IMR-90 (cell line): ENCODE data around the gene TRMT2A. TPM values are rescaled to one million over a fixed set of nuclear protein-coding genes. Genes with fewer than 3 reads are reported as not detected.
A peak's percentile ranks its signal among the peaks of the same experiment; 100 is the strongest.

Source experiments
- ATAC-seq: fragments of 200-7000 bp; cut with Tn5 transposase; 2 replicates; pipeline ENCODE4 v1.9.1; 2020; ENCODE audit warnings: low read depth, mild to moderate bottlenecking, moderate library complexity
- BruUV-seq: library from RNA; stranded (reverse); fragments of 400-500 nt; replicated peaks from 2 replicates; lab custom pipeline; 2021; lab: Mats Ljungman, UMichigan
- CTCF ChIA-PET: fragments of 300-600 bp; formaldehyde crosslinking; extraction: SDS; loops from one replicate; lab custom pipeline; 2021; ENCODE audit warnings: antibody characterized with exemption; lab: Yijun Ruan, JAX
- POLR2A ChIA-PET: fragments of 300-600 bp; sonication (Branson Sonifier 250); formaldehyde crosslinking; loops from one replicate; lab custom pipeline; 2022; ENCODE audit warnings: antibody characterized with exemption; ENCODE audit not compliant: unreplicated experiment; lab: Charles Lee
- DNase-seq: peaks from one replicate; pipeline ENCODE4 v3.0.0; 2013
- H2AFZ ChIP-seq: replicated peaks from 2 replicates; pipeline ENCODE3; 2013; ENCODE audit warnings: low read length, mild to moderate bottlenecking; ENCODE audit not compliant: poor library complexity
- H2AK5ac ChIP-seq: 2 replicates; pipeline ENCODE4 v1.6.1; 2013; ENCODE audit warnings: low read depth, low read length, inconsistent platforms
- H2AK9ac ChIP-seq: replicated peaks from 2 replicates; pipeline ENCODE3; 2013; ENCODE audit warnings: mild to moderate bottlenecking, low read depth, low read length, moderate library complexity; ENCODE audit not compliant: poor library complexity
- H2BK120ac ChIP-seq: 2 replicates; pipeline ENCODE4 v1.6.1; 2013; ENCODE audit warnings: low read depth, low read length, inconsistent platforms
- H2BK15ac ChIP-seq: 3 replicates; pipeline ENCODE4 v1.6.1; 2013; ENCODE audit warnings: low read depth, low read length, inconsistent platforms
- H2BK20ac ChIP-seq: 2 replicates; pipeline ENCODE4 v1.6.1; 2013; ENCODE audit warnings: low read depth, mild to moderate bottlenecking, inconsistent platforms, low read length, moderate library complexity
- H2BK5ac ChIP-seq: 2 replicates; pipeline ENCODE4 v1.6.1; 2013; ENCODE audit warnings: mild to moderate bottlenecking, low read depth, low read length, inconsistent platforms; ENCODE audit not compliant: poor library complexity, severe bottlenecking
- H3K14ac ChIP-seq: replicated peaks from 2 replicates; pipeline ENCODE4 v1.6.1; 2013; ENCODE audit warnings: low read depth, low read length, inconsistent platforms
- H3K18ac ChIP-seq: 2 replicates; pipeline ENCODE4 v1.6.1; 2013; ENCODE audit warnings: low read depth, low read length, control low read depth
- H3K23ac ChIP-seq: 2 replicates; pipeline ENCODE4 v1.6.1; 2013; ENCODE audit warnings: low read depth, low read length, inconsistent platforms
- H3K27ac ChIP-seq: 2 replicates; pipeline ENCODE4 v1.5.1; 2013; ENCODE audit warnings: mild to moderate bottlenecking, control low read depth, low read length; ENCODE audit not compliant: insufficient read depth
- H3K27me3 ChIP-seq: 2 replicates; pipeline ENCODE4 v1.6.1; 2013; ENCODE audit warnings: low read length; ENCODE audit not compliant: control insufficient read depth, insufficient read depth
- H3K36me3 ChIP-seq: 2 replicates; pipeline ENCODE4 v1.6.1; 2013; ENCODE audit warnings: low read length, mixed read lengths; ENCODE audit not compliant: control insufficient read depth, insufficient read depth
- H3K4ac ChIP-seq: 2 replicates; pipeline ENCODE4 v1.6.1; 2013; ENCODE audit warnings: low read depth, low read length, inconsistent platforms
- H3K4me1 ChIP-seq: 2 replicates; pipeline ENCODE4 v1.6.1; 2013; ENCODE audit warnings: low read length, mixed read lengths; ENCODE audit not compliant: control insufficient read depth, insufficient read depth
- H3K4me2 ChIP-seq: 2 replicates; pipeline ENCODE4 v1.6.1; 2013; ENCODE audit warnings: low read depth, mild to moderate bottlenecking, control low read depth, low read length, moderate library complexity
- H3K4me3 ChIP-seq: 2 replicates; pipeline ENCODE4 v1.5.1; 2013; ENCODE audit warnings: low read depth, mild to moderate bottlenecking, control low read depth, low read length, moderate library complexity; ENCODE audit not compliant: insufficient read depth
- H3K56ac ChIP-seq: 2 replicates; pipeline ENCODE4 v1.6.1; 2013; ENCODE audit warnings: low read length, inconsistent platforms; ENCODE audit not compliant: insufficient read depth; ENCODE audit errors: extremely low read depth
- H3K79me1 ChIP-seq, 2 experiments: 2 replicates each; pipeline ENCODE4 v1.6.1; 2013; ENCODE audit warnings: low read length in 2 of 2, inconsistent platforms in 1 of 2, low read depth in 1 of 2
- H3K9ac ChIP-seq: 2 replicates; pipeline ENCODE4 v1.6.1; 2013; ENCODE audit warnings: low read depth, low read length, control low read depth
- H3K9me1 ChIP-seq: 2 replicates; pipeline ENCODE4 v1.6.1; 2013; ENCODE audit warnings: low read length, inconsistent platforms; ENCODE audit not compliant: insufficient read depth
- H3K9me3 ChIP-seq: 2 replicates; pipeline ENCODE4 v1.6.1; 2013; ENCODE audit warnings: low read length; ENCODE audit not compliant: control insufficient read depth, insufficient read depth
- H4K20me1 ChIP-seq: 2 replicates; pipeline ENCODE4 v1.6.1; 2013; ENCODE audit warnings: low read length, inconsistent platforms; ENCODE audit not compliant: insufficient read depth
- H4K5ac ChIP-seq: 2 replicates; pipeline ENCODE4 v1.6.1; 2013; ENCODE audit warnings: mild to moderate bottlenecking, low read depth, low read length, control low read depth
- H4K8ac ChIP-seq, 2 experiments: 2 replicates each; pipeline ENCODE4 v1.6.1; 2013; ENCODE audit warnings: low read depth in 2 of 2, low read length in 2 of 2, control low read depth in 1 of 2, inconsistent platforms in 1 of 2
- H4K91ac ChIP-seq: 2 replicates; pipeline ENCODE4 v1.6.1; 2013; ENCODE audit warnings: low read depth, low read length, inconsistent platforms; ENCODE audit not compliant: insufficient read depth
- BHLHE40 ChIP-seq: fragments of 150-350 bp; IDR thresholded peaks from 2 replicates; pipeline ENCODE4 v1.6.1; 2016; ENCODE audit warnings: mild to moderate bottlenecking, low read depth, low read length
- CHD1 ChIP-seq: IDR thresholded peaks from 2 replicates; pipeline ENCODE4 v1.6.1; 2012; ENCODE audit warnings: low read depth, low read length, improper control_type of control experiment
- NFE2L2 ChIP-seq: fragments of 150-350 bp; IDR thresholded peaks from 2 replicates; pipeline ENCODE4 v1.6.1; 2016; ENCODE audit warnings: low read depth, mild to moderate bottlenecking, low read length
- POLR2A ChIP-seq: IDR thresholded peaks from 2 replicates; pipeline ENCODE4 v1.6.1; 2012; ENCODE audit warnings: mild to moderate bottlenecking, low read depth, low read length
- WGBS, 2 experiments: methylation state at CpG; one replicate each; pipeline versions ENCODE4 v1.1.5 to v1.1.7; 2013; ENCODE audit warnings: missing lambda C conversion rate in 2 of 2; ENCODE audit not compliant: insufficient read length in 1 of 2; ENCODE audit errors: extremely low coverage in 2 of 2; 5-methylcytosine and 5-hydroxymethylcytosine counted together
- dilution Hi-C: fragments of 300-500 bp; cut with HindIII; formaldehyde crosslinking; loops from one replicate; pipeline ENCODE4 v1.14.3; 2018; ENCODE audit warnings: low sequenced_read_pairs; ENCODE audit not compliant: unreplicated experiment
- in situ Hi-C: fragments of 300-500 bp; cut with MboI; formaldehyde crosslinking; loops from 3 replicates; pipeline ENCODE4 v1.14.3; 2019; ENCODE audit warnings: low sequenced_read_pairs, inconsistent platforms, mixed read lengths
- intact Hi-C: fragments of 100-400 bp; cut with micrococcal nuclease; formaldehyde crosslinking; loops from 2 replicates; pipeline ENCODE4 v1.10.0; 2022
- polyA plus RNA-seq, 3 experiments: library from polyadenylated mRNA; depleted of rRNA; stranded (reverse); fragments of >200 nt; gene quantifications; 2 replicates each; pipeline ENCODE4 v1.2.3, GENCODE V29; 2012; ENCODE audit warnings: low replicate concordance in 1 of 3
- total RNA-seq: library from RNA; depleted of rRNA; stranded (reverse); fragments of >200 nt; gene quantifications from 2 replicates; pipeline ENCODE4 v1.2.3, GENCODE V29; 2012

TRMT2A gene
- total and polyA plus RNA-seq, 2 of the 4 experiments (the other 2 are of a cell fraction), result 22.0 to 39.1 TPM

GRCh38 chr22:20130319-20130718, 13.3 kb upstream of the TRMT2A start:
- Histone ChIP-seq H2AFZ (peak overlapping the region; percentile 91), H4K5ac (no peak overlapping the region; the same call in 1 of the 2 replicates), H2AK9ac (peak overlapping the region; percentile 87), H3K9me3 (no peaks in the 10 kb centered on the region), H4K20me1 (peaks cover 35% of the 10 kb centered on the region), H2BK15ac (no peak overlapping the region), H3K27ac (no peak overlapping the region), H3K79me1 (peaks cover 3 to 33% of the 10 kb centered on the region in 2 experiments), H3K4me2 (no peak overlapping the region), H3K4me1 (peaks cover 9% of the 10 kb centered on the region), H3K27me3 (no peaks in the 10 kb centered on the region), H3K4me3 (no peak overlapping the region), H3K36me3 (peaks cover 24% of the 10 kb centered on the region), H3K23ac (no peak overlapping the region), H2BK120ac (no peak overlapping the region), H3K9ac (no peak overlapping the region), H3K4ac (no peak overlapping the region), H2BK5ac (no peak overlapping the region), H3K14ac (no peak overlapping the region), H3K56ac (no peak overlapping the region), H4K91ac (no peak overlapping the region), H2BK20ac (no peak overlapping the region), H3K9me1 (peaks cover 3% of the 10 kb centered on the region; the same call in 1 of the 2 replicates), H3K18ac (no peak overlapping the region), H2AK5ac (no peak overlapping the region), H4K8ac (peak overlapping the region in 1 of 2 experiments; percentile 76; a peak in 2 of 4 replicates)
- ATAC-seq (no peak), DNase-seq (no peak)
- dilution Hi-C loops, result no loop called here
- in situ Hi-C loops, result no loop called here
- intact Hi-C loops, result no loop called here
- CTCF ChIA-PET, result no interaction called here
- no TSS peak for BruUV-seq
- TF ChIP-seq CHD1 (no peak), NFE2L2 (no peak), BHLHE40 (no peak), POLR2A (no peak)
- 80% methylated on average over 1 of the region's 3 CpGs; no CpG with 5 or more reads in 1 of the 2 experiments for WGBS, 2 experiments
- POLR2A ChIA-PET, result no interaction called here
